IMR-90 (cell line): Measurements from ENCODE around the gene SPAG7. TPM values are rescaled to one million over a fixed set of nuclear protein-coding genes. Genes with fewer than 3 reads are reported as not detected.
A peak's percentile ranks its signal among the peaks of the same experiment; 100 is the strongest.

Source experiments
- ATAC-seq: fragments of 200-7000 bp; cut with Tn5 transposase; 2 replicates; pipeline ENCODE4 v1.9.1; 2020; ENCODE audit warnings: low read depth, mild to moderate bottlenecking, moderate library complexity
- BruUV-seq: library from RNA; stranded (reverse); fragments of 400-500 nt; replicated peaks from 2 replicates; lab custom pipeline; 2021; lab: Mats Ljungman, UMichigan
- CTCF ChIA-PET: fragments of 300-600 bp; formaldehyde crosslinking; extraction: SDS; loops from one replicate; lab custom pipeline; 2021; ENCODE audit warnings: antibody characterized with exemption; lab: Yijun Ruan, JAX
- POLR2A ChIA-PET: fragments of 300-600 bp; sonication (Branson Sonifier 250); formaldehyde crosslinking; loops from one replicate; lab custom pipeline; 2022; ENCODE audit warnings: antibody characterized with exemption; ENCODE audit not compliant: unreplicated experiment; lab: Charles Lee
- DNase-seq: peaks from one replicate; pipeline ENCODE4 v3.0.0; 2013
- H2AFZ ChIP-seq: replicated peaks from 2 replicates; pipeline ENCODE3; 2013; ENCODE audit warnings: low read length, mild to moderate bottlenecking; ENCODE audit not compliant: poor library complexity
- H2AK5ac ChIP-seq: 2 replicates; pipeline ENCODE4 v1.6.1; 2013; ENCODE audit warnings: low read depth, low read length, inconsistent platforms
- H2AK9ac ChIP-seq: replicated peaks from 2 replicates; pipeline ENCODE3; 2013; ENCODE audit warnings: mild to moderate bottlenecking, low read depth, low read length, moderate library complexity; ENCODE audit not compliant: poor library complexity
- H2BK120ac ChIP-seq: 2 replicates; pipeline ENCODE4 v1.6.1; 2013; ENCODE audit warnings: low read depth, low read length, inconsistent platforms
- H2BK15ac ChIP-seq: 3 replicates; pipeline ENCODE4 v1.6.1; 2013; ENCODE audit warnings: low read depth, low read length, inconsistent platforms
- H2BK20ac ChIP-seq: 2 replicates; pipeline ENCODE4 v1.6.1; 2013; ENCODE audit warnings: low read depth, mild to moderate bottlenecking, inconsistent platforms, low read length, moderate library complexity
- H2BK5ac ChIP-seq: 2 replicates; pipeline ENCODE4 v1.6.1; 2013; ENCODE audit warnings: mild to moderate bottlenecking, low read depth, low read length, inconsistent platforms; ENCODE audit not compliant: poor library complexity, severe bottlenecking
- H3K14ac ChIP-seq: replicated peaks from 2 replicates; pipeline ENCODE4 v1.6.1; 2013; ENCODE audit warnings: low read depth, low read length, inconsistent platforms
- H3K18ac ChIP-seq: 2 replicates; pipeline ENCODE4 v1.6.1; 2013; ENCODE audit warnings: low read depth, low read length, control low read depth
- H3K23ac ChIP-seq: 2 replicates; pipeline ENCODE4 v1.6.1; 2013; ENCODE audit warnings: low read depth, low read length, inconsistent platforms
- H3K27ac ChIP-seq: 2 replicates; pipeline ENCODE4 v1.5.1; 2013; ENCODE audit warnings: mild to moderate bottlenecking, control low read depth, low read length; ENCODE audit not compliant: insufficient read depth
- H3K27me3 ChIP-seq: 2 replicates; pipeline ENCODE4 v1.6.1; 2013; ENCODE audit warnings: low read length; ENCODE audit not compliant: control insufficient read depth, insufficient read depth
- H3K36me3 ChIP-seq: 2 replicates; pipeline ENCODE4 v1.6.1; 2013; ENCODE audit warnings: low read length, mixed read lengths; ENCODE audit not compliant: control insufficient read depth, insufficient read depth
- H3K4ac ChIP-seq: 2 replicates; pipeline ENCODE4 v1.6.1; 2013; ENCODE audit warnings: low read depth, low read length, inconsistent platforms
- H3K4me1 ChIP-seq: 2 replicates; pipeline ENCODE4 v1.6.1; 2013; ENCODE audit warnings: low read length, mixed read lengths; ENCODE audit not compliant: control insufficient read depth, insufficient read depth
- H3K4me2 ChIP-seq: 2 replicates; pipeline ENCODE4 v1.6.1; 2013; ENCODE audit warnings: low read depth, mild to moderate bottlenecking, control low read depth, low read length, moderate library complexity
- H3K4me3 ChIP-seq: 2 replicates; pipeline ENCODE4 v1.5.1; 2013; ENCODE audit warnings: low read depth, mild to moderate bottlenecking, control low read depth, low read length, moderate library complexity; ENCODE audit not compliant: insufficient read depth
- H3K56ac ChIP-seq: 2 replicates; pipeline ENCODE4 v1.6.1; 2013; ENCODE audit warnings: low read length, inconsistent platforms; ENCODE audit not compliant: insufficient read depth; ENCODE audit errors: extremely low read depth
- H3K79me1 ChIP-seq, 2 experiments: 2 replicates each; pipeline ENCODE4 v1.6.1; 2013; ENCODE audit warnings: low read length in 2 of 2, inconsistent platforms in 1 of 2, low read depth in 1 of 2
- H3K9ac ChIP-seq: 2 replicates; pipeline ENCODE4 v1.6.1; 2013; ENCODE audit warnings: low read depth, low read length, control low read depth
- H3K9me1 ChIP-seq: 2 replicates; pipeline ENCODE4 v1.6.1; 2013; ENCODE audit warnings: low read length, inconsistent platforms; ENCODE audit not compliant: insufficient read depth
- H3K9me3 ChIP-seq: 2 replicates; pipeline ENCODE4 v1.6.1; 2013; ENCODE audit warnings: low read length; ENCODE audit not compliant: control insufficient read depth, insufficient read depth
- H4K20me1 ChIP-seq: 2 replicates; pipeline ENCODE4 v1.6.1; 2013; ENCODE audit warnings: low read length, inconsistent platforms; ENCODE audit not compliant: insufficient read depth
- H4K5ac ChIP-seq: 2 replicates; pipeline ENCODE4 v1.6.1; 2013; ENCODE audit warnings: mild to moderate bottlenecking, low read depth, low read length, control low read depth
- H4K8ac ChIP-seq, 2 experiments: 2 replicates each; pipeline ENCODE4 v1.6.1; 2013; ENCODE audit warnings: low read depth in 2 of 2, low read length in 2 of 2, control low read depth in 1 of 2, inconsistent platforms in 1 of 2
- H4K91ac ChIP-seq: 2 replicates; pipeline ENCODE4 v1.6.1; 2013; ENCODE audit warnings: low read depth, low read length, inconsistent platforms; ENCODE audit not compliant: insufficient read depth
- BHLHE40 ChIP-seq: fragments of 150-350 bp; IDR thresholded peaks from 2 replicates; pipeline ENCODE4 v1.6.1; 2016; ENCODE audit warnings: mild to moderate bottlenecking, low read depth, low read length
- CEBPB ChIP-seq: IDR thresholded peaks from 2 replicates; pipeline ENCODE4 v1.6.1; 2012; ENCODE audit warnings: low read depth, low read length, improper control_type of control experiment
- CHD1 ChIP-seq: IDR thresholded peaks from 2 replicates; pipeline ENCODE4 v1.6.1; 2012; ENCODE audit warnings: low read depth, low read length, improper control_type of control experiment
- FOS ChIP-seq: fragments of 150-350 bp; IDR thresholded peaks from 2 replicates; pipeline ENCODE4 v1.6.1; 2016; ENCODE audit warnings: low read depth, low read length
- MAFK ChIP-seq: IDR thresholded peaks from 2 replicates; pipeline ENCODE4 v1.6.1; 2012; ENCODE audit warnings: low read depth, low read length, improper control_type of control experiment
- NFE2L2 ChIP-seq: fragments of 150-350 bp; IDR thresholded peaks from 2 replicates; pipeline ENCODE4 v1.6.1; 2016; ENCODE audit warnings: low read depth, mild to moderate bottlenecking, low read length
- POLR2A ChIP-seq: IDR thresholded peaks from 2 replicates; pipeline ENCODE4 v1.6.1; 2012; ENCODE audit warnings: mild to moderate bottlenecking, low read depth, low read length
- RAD21 ChIP-seq: IDR thresholded peaks from 2 replicates; pipeline ENCODE4 v1.6.1; 2012; ENCODE audit warnings: low read length, improper control_type of control experiment
- RCOR1 ChIP-seq: IDR thresholded peaks from 2 replicates; pipeline ENCODE4 v1.6.1; 2012; ENCODE audit warnings: mild to moderate bottlenecking, low read length, improper control_type of control experiment; ENCODE audit not compliant: insufficient replicate concordance
- RFX5 ChIP-seq: IDR thresholded peaks from 2 replicates; pipeline ENCODE4 v1.8.0; 2012; ENCODE audit warnings: low read depth, mild to moderate bottlenecking, low read length, moderate library complexity
- SMC3 ChIP-seq: fragments of 150-350 bp; IDR thresholded peaks from 2 replicates; pipeline ENCODE4 v1.6.1; 2016; ENCODE audit warnings: low read depth, mild to moderate bottlenecking, antibody characterized with exemption, low read length, moderate library complexity
- WGBS, 2 experiments: methylation state at CpG; one replicate each; pipeline versions ENCODE4 v1.1.5 to v1.1.7; 2013; ENCODE audit warnings: missing lambda C conversion rate in 2 of 2; ENCODE audit not compliant: insufficient read length in 1 of 2; ENCODE audit errors: extremely low coverage in 2 of 2; 5-methylcytosine and 5-hydroxymethylcytosine counted together
- dilution Hi-C: fragments of 300-500 bp; cut with HindIII; formaldehyde crosslinking; loops from one replicate; pipeline ENCODE4 v1.14.3; 2018; ENCODE audit warnings: low sequenced_read_pairs; ENCODE audit not compliant: unreplicated experiment
- in situ Hi-C: fragments of 300-500 bp; cut with MboI; formaldehyde crosslinking; loops from 3 replicates; pipeline ENCODE4 v1.14.3; 2019; ENCODE audit warnings: low sequenced_read_pairs, inconsistent platforms, mixed read lengths
- intact Hi-C: fragments of 100-400 bp; cut with micrococcal nuclease; formaldehyde crosslinking; loops from 2 replicates; pipeline ENCODE4 v1.10.0; 2022
- polyA plus RNA-seq, 3 experiments: library from polyadenylated mRNA; depleted of rRNA; stranded (reverse); fragments of >200 nt; gene quantifications; 2 replicates each; pipeline ENCODE4 v1.2.3, GENCODE V29; 2012; ENCODE audit warnings: low replicate concordance in 1 of 3
- total RNA-seq: library from RNA; depleted of rRNA; stranded (reverse); fragments of >200 nt; gene quantifications from 2 replicates; pipeline ENCODE4 v1.2.3, GENCODE V29; 2012
- TF ChIP-seq, protein P1 (sequence below): fragments of 150-350 bp; IDR thresholded peaks from 2 replicates; pipeline ENCODE4 v1.6.1; 2016; ENCODE audit warnings: low read depth, mild to moderate bottlenecking, low read length, moderate library complexity, borderline replicate concordance
- TF ChIP-seq, protein P2 (sequence below): fragments of 150-350 bp; IDR thresholded peaks from 2 replicates; pipeline ENCODE4 v1.6.1; 2017; ENCODE audit warnings: mild to moderate bottlenecking, antibody characterized with exemption, low read length, low read depth

SPAG7 gene
- total and polyA plus RNA-seq, 2 of the 4 experiments (the other 2 are of a cell fraction): 50.2 to 108 TPM

DNA sequence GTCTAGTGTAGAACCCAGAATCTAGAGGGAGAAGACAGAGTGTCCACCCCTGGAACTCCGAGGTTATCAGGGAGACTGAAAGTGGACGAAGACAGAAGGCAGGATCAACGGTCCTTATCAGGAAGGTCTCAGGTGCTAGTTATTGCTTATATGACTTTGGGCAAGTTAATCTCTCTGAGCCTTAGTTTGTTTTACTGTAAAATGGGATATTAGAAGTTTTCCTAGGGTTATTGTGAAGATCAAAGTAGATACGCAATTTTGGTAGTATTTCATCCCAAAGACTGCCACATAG lies 26.4 kb downstream of the SPAG7 start:
- H3K9me1 ChIP-seq: peaks cover 15% of the 10 kb centered on the region; the same call in 1 of the 2 replicates
- H2BK15ac ChIP-seq: no peak overlapping the region
- peaks cover 53% of the 10 kb centered on the region for H3K36me3 ChIP-seq
- peak overlapping the region; percentile 84 for H3K9ac ChIP-seq
- peak overlapping the region; percentile 92 for H3K4ac ChIP-seq
- no peak overlapping the region for H2BK120ac ChIP-seq
- peak overlapping the region; percentile 82 to 99; a peak in 3 of 4 replicates for H4K8ac ChIP-seq
- H2BK5ac ChIP-seq: peak overlapping the region; percentile 55
- TF ChIP-seq, protein P1, sequence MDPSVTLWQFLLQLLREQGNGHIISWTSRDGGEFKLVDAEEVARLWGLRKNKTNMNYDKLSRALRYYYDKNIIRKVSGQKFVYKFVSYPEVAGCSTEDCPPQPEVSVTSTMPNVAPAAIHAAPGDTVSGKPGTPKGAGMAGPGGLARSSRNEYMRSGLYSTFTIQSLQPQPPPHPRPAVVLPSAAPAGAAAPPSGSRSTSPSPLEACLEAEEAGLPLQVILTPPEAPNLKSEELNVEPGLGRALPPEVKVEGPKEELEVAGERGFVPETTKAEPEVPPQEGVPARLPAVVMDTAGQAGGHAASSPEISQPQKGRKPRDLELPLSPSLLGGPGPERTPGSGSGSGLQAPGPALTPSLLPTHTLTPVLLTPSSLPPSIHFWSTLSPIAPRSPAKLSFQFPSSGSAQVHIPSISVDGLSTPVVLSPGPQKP: no peak
- TF ChIP-seq RCOR1 (no peak), NFE2L2 (no peak), SMC3 (no peak), MAFK (no peak), FOS (no peak), RAD21 (no peak), CHD1 (no peak), RFX5 (no peak), BHLHE40 (no peak), CEBPB (no peak), POLR2A (no peak)
- TF ChIP-seq, protein P2, sequence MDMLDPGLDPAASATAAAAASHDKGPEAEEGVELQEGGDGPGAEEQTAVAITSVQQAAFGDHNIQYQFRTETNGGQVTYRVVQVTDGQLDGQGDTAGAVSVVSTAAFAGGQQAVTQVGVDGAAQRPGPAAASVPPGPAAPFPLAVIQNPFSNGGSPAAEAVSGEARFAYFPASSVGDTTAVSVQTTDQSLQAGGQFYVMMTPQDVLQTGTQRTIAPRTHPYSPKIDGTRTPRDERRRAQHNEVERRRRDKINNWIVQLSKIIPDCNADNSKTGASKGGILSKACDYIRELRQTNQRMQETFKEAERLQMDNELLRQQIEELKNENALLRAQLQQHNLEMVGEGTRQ: no peak
- peak overlapping the region; percentile 72 for H3K4me2 ChIP-seq
- peak overlapping the region; percentile 69 for H3K14ac ChIP-seq
- in situ Hi-C loops: no loop called here
- H3K23ac ChIP-seq: peak overlapping the region; percentile 79; the same call in 1 of the 2 replicates
- peaks cover 19% of the 10 kb centered on the region for H3K4me1 ChIP-seq
- H2BK20ac ChIP-seq: no peak overlapping the region
- H2AK5ac ChIP-seq: peak overlapping the region; percentile 93
- no peak overlapping the region for H4K91ac ChIP-seq
- peak overlapping the region; percentile 78 for H3K27ac ChIP-seq
- intact Hi-C loops: no loop called here
- DNase-seq (no peak), ATAC-seq (no peak)
- H2AFZ ChIP-seq: no peak overlapping the region
- dilution Hi-C loops: no loop called here
- H3K18ac ChIP-seq: no peak overlapping the region
- POLR2A ChIA-PET: no interaction called here
- peaks cover 51% of the 10 kb centered on the region for H4K20me1 ChIP-seq
- WGBS, 2 experiments: 49% methylated on average over 3 of the region's 4 CpGs; no CpG with 5 or more reads in 1 of the 2 experiments
- H3K79me1 ChIP-seq: peaks cover 22 to 65% of the 10 kb centered on the region in 2 experiments; a peak in 3 of 4 replicates
- peak overlapping the region; percentile 72; the same call in 1 of the 2 replicates for H4K5ac ChIP-seq
- H3K9me3 ChIP-seq: no peaks in the 10 kb centered on the region
- H3K27me3 ChIP-seq: no peaks in the 10 kb centered on the region
- peak overlapping the region; percentile 99 for H2AK9ac ChIP-seq
- no TSS peak for BruUV-seq
- 0 out of 2 replicates have a peak overlapping the region, but pooled peaks have one; percentile 31 for H3K56ac ChIP-seq
- CTCF ChIA-PET: no interaction called here
- peak overlapping the region; percentile 68 for H3K4me3 ChIP-seq
